Activated CD4-positive, alpha-beta T cell treated with anti-CD3 and anti-CD28 coated beads, Interleukin-2, Interleukin-4, amounts not matched to agents 100 ng/mL and 50 ng/mL, durations not matched to agents 16 hours and 8 hours (primary cell): ENCODE data around the gene MAPKAPK2.

Experiments used
- DNase-seq: peaks from one replicate; pipeline ENCODE4 v3.0.0-alpha.2; 2020; ENCODE audit warnings: low spot score

MAPKAPK2 gene

DNA sequence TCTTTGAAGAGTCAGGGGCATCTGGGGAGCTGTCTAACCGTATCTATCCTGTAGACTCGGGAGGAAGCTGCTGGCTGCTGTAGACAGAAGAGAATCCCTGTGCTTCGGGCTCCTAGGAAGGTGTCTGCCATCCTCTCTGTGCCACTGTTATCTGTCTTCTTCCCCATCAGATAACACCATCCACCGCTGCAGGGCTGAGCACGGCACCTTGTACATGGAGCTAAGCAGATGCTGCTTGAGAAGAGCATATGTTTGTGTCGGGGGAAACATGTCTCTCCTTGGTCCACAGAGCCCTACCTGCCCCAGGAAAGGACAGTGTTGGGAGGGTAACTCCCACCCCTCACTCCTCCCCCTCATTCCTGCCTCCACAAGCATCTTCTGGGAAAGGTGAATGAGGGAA, 1.4 kb upstream of the MAPKAPK2 start:
- DNase-seq: no peak

DNA sequence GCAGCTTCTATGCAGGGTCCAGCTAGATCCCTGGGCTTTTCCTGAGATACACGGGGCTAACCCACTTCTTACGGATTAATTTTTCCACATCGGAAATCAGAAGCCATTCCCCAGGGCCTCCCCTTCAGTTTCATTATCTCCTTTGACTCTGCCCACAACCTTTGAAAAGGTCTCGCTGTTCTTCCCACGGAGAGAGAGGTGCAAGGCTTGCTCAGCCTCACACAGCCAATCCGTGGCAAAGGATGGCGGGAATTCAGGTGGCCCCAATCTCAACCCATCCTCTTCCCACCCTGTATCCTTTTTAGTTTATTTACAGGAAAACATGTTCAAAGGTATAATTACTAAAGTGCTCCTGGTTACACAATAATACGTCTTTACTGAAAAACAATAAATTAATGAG, 702 bp upstream of the MAPKAPK2 start:
- no peak for DNase-seq

DNA sequence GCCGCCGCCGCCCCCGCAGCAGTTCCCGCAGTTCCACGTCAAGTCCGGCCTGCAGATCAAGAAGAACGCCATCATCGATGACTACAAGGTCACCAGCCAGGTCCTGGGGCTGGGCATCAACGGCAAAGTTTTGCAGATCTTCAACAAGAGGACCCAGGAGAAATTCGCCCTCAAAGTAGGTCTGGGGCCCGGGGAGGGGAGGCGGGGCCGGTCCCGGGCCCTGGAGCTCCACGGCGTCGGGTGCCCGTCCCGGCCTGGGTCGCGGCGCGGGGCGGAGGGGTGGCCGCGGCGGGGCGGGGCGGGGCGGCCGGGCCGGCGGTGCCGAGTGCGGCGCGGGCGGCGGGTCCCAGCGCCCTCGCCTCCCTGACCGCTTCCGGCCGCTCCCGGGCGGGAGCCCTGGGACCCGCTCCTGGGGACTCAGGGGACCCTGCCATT, 646 bp downstream of the MAPKAPK2 start:
- DNase-seq: no peak

DNA sequence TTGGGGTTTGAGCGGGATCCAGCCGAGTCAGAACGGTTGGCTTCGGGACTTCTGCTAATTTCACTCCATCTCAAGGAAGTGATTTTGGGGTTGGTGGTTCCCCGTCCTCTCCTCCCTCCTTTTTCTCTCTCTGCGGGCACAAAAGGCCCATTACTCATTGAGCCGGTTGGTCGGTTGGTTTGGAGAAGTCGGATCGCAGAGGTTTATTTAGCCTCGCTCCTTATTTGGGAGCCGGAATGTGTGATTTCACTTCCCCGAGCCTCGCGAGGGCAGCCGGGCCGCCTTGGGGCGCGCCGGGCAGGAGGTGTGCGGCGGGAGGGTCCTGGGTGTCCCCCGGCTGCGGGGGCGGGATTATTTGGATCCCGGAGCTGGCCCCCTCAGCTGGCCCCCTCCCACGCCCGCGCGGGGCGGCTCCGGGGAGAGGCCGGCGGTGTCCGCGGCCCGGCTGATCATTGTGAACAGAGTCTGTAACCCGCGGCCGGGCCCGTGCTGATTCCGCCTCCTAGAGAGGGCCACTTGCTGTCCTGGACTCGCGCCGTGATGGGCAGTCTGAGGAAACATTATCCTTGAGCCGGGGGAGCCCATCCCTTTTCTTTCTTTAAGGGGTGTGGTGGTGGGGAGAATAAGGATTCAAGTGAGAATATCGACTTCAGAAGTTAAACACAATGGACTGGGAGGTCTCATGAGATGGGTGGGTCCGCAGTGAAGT, 1.2 kb downstream of the MAPKAPK2 start:
- DNase-seq: peak; percentile 48

DNA sequence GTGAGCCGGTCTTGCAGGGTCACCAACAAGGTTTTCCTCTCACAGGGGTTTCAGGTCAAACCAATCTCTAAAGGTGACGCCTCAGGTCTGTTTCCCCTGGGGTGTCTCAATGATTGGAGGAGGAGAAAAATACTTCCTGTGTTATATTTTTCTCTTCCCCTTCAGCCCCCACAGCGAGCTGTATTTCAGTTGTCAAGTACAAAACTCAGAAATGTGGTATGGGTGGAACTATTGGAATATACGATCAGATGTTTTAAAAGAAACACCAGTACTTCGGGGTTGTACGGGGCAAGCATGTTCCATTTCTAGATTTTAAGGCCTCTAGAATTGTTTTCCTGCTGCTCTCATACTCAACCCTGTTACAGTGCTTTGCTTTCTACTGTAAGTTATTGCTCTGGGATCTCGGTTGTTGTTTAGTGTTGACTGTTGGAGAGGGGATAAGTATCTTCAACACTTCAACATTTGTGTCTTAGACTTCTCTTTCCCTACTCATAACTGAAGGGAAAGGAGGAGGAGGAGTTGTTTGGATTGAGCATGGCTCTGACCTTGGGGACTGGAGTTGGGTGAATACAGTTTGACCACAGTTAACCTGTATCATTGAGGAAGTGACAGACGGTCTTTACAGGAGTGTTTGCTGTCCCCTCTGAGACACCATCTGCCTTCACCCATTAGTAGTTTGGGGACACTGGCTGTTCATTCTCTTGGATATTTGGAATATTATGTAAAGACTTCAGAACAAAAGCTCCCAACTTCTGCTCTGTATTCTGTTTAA, 2.0 kb downstream of the MAPKAPK2 start:
- DNase-seq: peak; percentile 49

- DNase-seq: no peak
Measured at GRCh38 chr1:206687251-206687914, 2.7 kb downstream of the MAPKAPK2 start.

- no peak for DNase-seq
Measured at GRCh38 chr1:206687915-206688442, 3.3 kb downstream of the MAPKAPK2 start.

- DNase-seq: no peak
Measured at GRCh38 chr1:206690516-206690915, 5.8 kb downstream of the MAPKAPK2 start.

GRCh38 chr1:206691604-206692003, 6.9 kb downstream of the MAPKAPK2 start:
- no peak for DNase-seq

DNA sequence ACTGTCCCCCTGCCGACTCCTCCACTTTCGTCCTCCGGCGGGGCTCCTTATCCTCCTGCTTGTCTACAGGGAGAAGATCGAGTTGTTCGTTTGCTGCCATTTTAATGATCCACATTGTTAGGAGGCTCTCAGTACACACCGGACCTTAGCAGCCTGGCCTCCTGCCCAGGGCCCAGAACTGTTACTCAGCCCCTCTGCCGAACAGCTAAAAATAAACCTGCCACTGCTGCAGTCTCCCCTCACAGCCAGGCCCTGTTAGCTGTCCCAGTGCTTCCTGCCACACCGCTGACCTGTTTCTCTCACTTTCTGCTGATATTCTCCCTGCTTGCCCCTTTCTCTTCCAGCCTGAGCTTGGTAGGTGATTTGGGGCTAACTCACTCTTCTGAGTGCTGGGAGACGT, 8.3 kb downstream of the MAPKAPK2 start:
- no peak for DNase-seq

- no peak for DNase-seq
Measured at GRCh38 chr1:206693592-206693991, 8.9 kb downstream of the MAPKAPK2 start.

- no peak for DNase-seq
Measured at GRCh38 chr1:206694171-206695124, 9.7 kb downstream of the MAPKAPK2 start.

DNA sequence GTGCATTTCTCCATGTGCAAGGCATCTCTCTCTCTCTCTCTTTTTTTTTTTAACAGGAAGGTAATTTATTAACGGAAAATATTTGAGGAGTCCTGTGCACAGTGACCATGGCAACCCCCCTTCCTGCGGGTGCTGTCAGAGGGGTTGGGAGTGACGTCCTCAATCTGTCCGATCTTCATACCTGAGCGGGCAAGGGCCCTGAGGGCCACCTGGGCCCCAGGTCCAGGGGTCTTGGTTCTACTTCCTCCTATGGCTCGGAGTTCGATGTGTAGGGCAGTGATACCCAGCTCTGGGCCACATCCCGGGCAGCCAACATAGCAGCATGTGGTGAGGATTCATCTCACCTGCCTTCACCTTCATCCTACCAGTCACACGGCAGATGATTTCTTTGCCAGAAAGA, 11.0 kb downstream of the MAPKAPK2 start:
- no peak for DNase-seq

DNA sequence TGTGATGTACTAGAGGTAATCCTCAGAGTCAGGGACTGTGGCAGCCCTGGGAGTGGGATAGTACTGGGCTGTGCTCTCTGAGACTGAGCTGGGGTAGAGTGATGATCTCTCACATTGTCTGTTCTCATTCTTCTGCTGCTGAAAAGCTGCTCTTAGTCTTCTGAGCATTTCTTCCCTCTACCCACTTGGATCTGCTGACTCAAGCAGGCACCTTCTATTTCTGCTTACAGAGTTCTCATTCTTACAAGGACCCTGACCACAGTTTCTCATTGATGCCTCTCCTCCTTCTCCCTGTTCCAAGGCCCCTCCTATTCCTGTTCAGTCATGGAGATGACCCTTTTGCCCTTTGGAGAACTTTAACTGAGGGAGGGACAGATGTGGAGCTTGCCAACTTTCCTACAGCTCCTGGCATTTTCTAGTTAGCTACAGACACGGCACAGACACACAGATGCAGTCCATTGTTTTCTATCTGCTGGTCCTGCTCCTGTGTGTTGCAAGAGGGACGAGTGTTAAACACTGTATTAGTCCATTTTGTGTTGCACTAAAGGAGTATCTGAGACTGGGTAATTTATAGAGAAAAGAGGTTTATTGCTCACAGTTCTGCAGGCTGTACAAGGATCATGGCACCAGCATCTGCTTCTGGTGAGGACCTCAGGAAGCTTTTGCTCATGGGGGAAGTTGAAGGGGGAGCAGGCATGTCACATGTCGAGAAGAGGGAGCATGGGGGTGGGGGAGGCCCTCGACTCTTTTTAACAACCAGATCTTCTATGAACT, 12.3 kb downstream of the MAPKAPK2 start:
- DNase-seq: no peak

DNA sequence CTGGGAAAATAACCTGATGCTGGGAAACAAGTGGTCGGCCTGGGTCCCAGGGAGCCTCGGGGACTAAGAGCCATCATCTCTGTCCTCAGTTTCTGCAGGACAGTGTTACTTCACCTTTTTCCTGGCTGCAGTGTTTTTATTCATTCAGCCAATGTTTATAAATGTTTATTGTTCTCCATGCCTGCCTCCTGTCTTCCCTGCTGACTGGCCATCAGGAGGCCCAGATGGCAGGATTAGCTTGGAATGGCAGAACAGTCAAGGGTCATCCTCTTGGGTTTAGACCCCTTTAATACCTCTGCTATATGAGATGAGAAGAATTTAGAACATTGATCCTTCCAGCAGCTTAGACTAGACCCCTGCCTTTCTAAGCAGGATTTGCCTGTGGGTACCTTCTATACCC, 13.3 kb downstream of the MAPKAPK2 start:
- DNase-seq: no peak

DNA sequence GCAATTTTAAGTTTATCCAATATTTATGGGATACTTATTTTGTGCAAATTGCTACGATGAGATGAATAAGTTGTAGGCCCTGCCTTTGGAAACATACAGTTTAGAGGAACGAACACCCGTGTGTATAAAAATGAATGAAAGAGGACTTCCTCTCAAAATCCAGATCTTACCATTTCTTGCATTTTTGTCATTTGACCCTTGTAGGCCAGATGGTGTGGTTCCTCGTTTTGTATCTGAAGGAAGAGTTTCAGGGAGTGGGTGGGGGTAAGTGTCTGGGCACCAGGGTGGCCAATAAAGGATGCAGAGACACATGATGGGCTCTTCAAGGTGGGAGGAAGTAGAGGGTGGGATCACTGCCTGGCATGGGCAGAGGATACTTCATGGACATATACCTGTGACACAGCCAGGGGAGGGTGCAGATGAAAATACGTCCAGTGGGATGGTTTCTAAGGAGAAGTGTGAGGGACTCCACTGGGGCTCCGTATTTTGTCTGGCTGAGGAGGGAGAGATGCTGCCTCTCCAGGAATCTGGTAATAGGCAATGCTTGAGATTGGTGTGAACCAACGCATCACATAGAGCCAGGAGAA, 14.4 kb downstream of the MAPKAPK2 start:
- DNase-seq: no peak

- no peak for DNase-seq
Measured at GRCh38 chr1:206699626-206700025, 14.9 kb downstream of the MAPKAPK2 start.

DNA sequence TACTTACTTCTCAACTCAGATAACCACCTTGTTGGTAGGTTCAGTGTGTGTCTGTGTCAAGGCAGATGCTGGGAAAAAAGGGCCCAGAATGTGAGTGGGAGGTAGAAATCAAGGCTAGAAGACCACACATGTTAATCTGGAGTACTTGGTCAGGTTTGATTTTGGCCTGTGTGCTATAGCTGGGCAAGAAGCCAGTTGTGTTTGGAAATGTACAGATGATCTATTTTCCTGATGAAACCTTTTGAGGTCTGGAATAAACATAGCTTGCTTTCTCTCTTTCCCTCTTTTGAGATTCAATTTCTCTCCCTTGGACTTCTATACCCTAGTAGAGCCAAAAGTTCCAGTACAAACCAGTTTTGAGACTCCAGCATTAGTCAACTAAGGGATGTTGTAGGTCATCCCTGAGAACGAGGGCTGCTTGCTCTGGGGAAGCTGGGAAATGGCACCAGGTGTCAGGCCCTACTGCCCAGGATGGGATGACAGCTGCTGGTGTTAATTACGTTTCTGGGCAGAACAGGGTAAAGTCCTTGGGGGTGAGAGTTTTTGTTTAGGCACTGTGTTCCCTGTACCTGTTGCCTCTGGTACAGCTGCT, 15.8 kb downstream of the MAPKAPK2 start:
- no peak for DNase-seq

DNA sequence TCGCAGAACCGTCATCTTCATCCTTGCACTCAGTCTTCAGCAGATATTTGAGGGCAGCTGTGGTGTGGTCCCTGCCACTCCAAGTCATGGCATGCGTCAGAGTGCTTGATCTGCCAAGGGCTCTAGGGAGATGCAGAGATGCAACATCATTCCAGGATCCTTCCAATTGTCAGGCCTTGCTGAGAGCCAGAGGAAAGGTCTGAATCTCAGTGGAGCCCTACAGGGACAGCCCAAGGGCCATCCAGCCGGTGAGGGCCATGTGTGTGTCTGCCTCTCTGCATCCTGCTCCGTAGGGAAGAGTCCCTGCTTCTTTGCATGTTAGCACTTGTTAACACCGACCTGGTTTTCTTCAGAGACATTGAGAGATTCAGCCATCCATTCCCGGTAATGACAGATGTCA, 17.6 kb downstream of the MAPKAPK2 start:
- DNase-seq: no peak

DNA sequence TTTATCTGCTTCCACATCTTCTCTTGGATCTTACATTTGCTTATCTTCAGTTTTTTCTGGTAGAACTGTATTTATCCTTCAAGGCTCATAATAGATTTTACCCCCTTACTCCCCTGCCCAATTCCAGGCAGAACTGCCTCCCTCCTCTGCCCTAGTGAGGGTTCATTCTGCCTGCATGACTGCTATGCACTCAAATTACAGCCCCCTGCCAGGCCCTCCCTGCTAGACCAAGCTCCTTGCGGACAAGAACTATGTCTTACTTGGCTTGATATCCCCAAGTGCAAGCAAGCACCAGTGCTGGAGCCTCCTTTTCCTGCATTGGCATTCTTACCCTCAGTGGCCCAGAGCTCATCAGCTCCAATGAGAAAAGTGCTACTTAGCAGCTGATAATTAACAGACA, 18.1 kb downstream of the MAPKAPK2 start:
- DNase-seq: no peak
